Neuronal stem cell (in vitro differentiated cells): ENCODE results near the gene STARD9.

ENCODE experiments used
- DNase-seq: peaks from one replicate; pipeline ENCODE4 v3.0.0-alpha.2; 2013; ENCODE audit warnings: low spot score
- H2AFZ ChIP-seq: one replicate; pipeline ENCODE4 v1.6.1; 2013; ENCODE audit warnings: mild to moderate bottlenecking, low read length, inconsistent platforms
- H2AK5ac ChIP-seq: 2 replicates; pipeline ENCODE4 v1.6.1; 2013; ENCODE audit warnings: low read depth, mild to moderate bottlenecking, inconsistent platforms, low read length, moderate library complexity, mixed read lengths
- H2BK120ac ChIP-seq: 2 replicates; pipeline ENCODE4 v1.6.1; 2013; ENCODE audit warnings: low read depth, mild to moderate bottlenecking, inconsistent platforms, low read length, moderate library complexity, mixed read lengths
- H2BK12ac ChIP-seq: one replicate; pipeline ENCODE4 v1.6.1; 2013; ENCODE audit warnings: low read length, inconsistent platforms
- H2BK15ac ChIP-seq: 2 replicates; pipeline ENCODE4 v1.6.1; 2013; ENCODE audit warnings: mild to moderate bottlenecking, low read length, inconsistent platforms, mixed read lengths
- H2BK5ac ChIP-seq: one replicate; pipeline ENCODE4 v1.6.1; 2013; ENCODE audit warnings: inconsistent platforms, mild to moderate bottlenecking, low read length, moderate library complexity
- H3K14ac ChIP-seq: one replicate; pipeline ENCODE4 v1.6.1; 2013; ENCODE audit warnings: low read length, inconsistent platforms
- H3K18ac ChIP-seq: 2 replicates; pipeline ENCODE4 v1.6.1; 2013; ENCODE audit warnings: low read length, inconsistent platforms
- H3K23ac ChIP-seq: 2 replicates; pipeline ENCODE4 v1.6.1; 2013; ENCODE audit warnings: low read depth, mild to moderate bottlenecking, mixed read lengths, low read length, inconsistent platforms; ENCODE audit not compliant: poor library complexity
- H3K27ac ChIP-seq: replicated peaks from 3 replicates; pipeline ENCODE4 v1.5.1; 2013; ENCODE audit warnings: low read length, inconsistent platforms
- H3K27me3 ChIP-seq, 3 experiments: 2 replicates each; pipeline ENCODE4 v1.6.1; 2013; ENCODE audit warnings: low read length in 3 of 3, mild to moderate bottlenecking in 2 of 3, inconsistent platforms in 1 of 3, low read depth in 1 of 3, mixed read lengths in 1 of 3, moderate library complexity in 1 of 3; ENCODE audit not compliant: control insufficient read depth in 3 of 3, insufficient read depth in 3 of 3
- H3K36me3 ChIP-seq, 2 donors: replicated peaks in 1 of 2; 2 replicates each; pipeline ENCODE4 v1.6.1; 2013; ENCODE audit warnings: low read length in 2 of 2; ENCODE audit not compliant: control insufficient read depth in 2 of 2, insufficient read depth in 2 of 2
- H3K4ac ChIP-seq: 2 replicates; pipeline ENCODE4 v1.6.1; 2013; ENCODE audit warnings: inconsistent platforms, mild to moderate bottlenecking, low read length, moderate library complexity
- H3K4me1 ChIP-seq, 2 donors: 1 replicate in 1 of 2; 2 replicates in 1 of 2; pipeline ENCODE4 v1.6.1; 2013; ENCODE audit warnings: low read length in 2 of 2, low read depth in 1 of 2; ENCODE audit not compliant: control insufficient read depth in 2 of 2, insufficient read depth in 1 of 2
- H3K4me2 ChIP-seq: one replicate; pipeline ENCODE4 v1.6.1; 2013; ENCODE audit warnings: mild to moderate bottlenecking, low read length, inconsistent platforms; ENCODE audit not compliant: insufficient read depth, poor library complexity, severe bottlenecking
- H3K4me3 ChIP-seq, 2 donors: 2 replicates each; pipeline ENCODE4 v1.5.1; 2013; ENCODE audit warnings: low read length in 2 of 2, mild to moderate bottlenecking in 2 of 2, inconsistent platforms in 1 of 2, moderate library complexity in 1 of 2
- H3K79me1 ChIP-seq: one replicate; pipeline ENCODE4 v1.6.1; 2013; ENCODE audit warnings: low read depth, mild to moderate bottlenecking, inconsistent platforms, low read length, moderate library complexity
- H3K9ac ChIP-seq: one replicate; pipeline ENCODE4 v1.6.1; 2013; ENCODE audit warnings: mild to moderate bottlenecking, low read depth, low read length, inconsistent platforms; ENCODE audit not compliant: poor library complexity
- H3K9me3 ChIP-seq, 2 donors: replicated peaks in 1 of 2; 2 replicates each; pipeline versions ENCODE3 to v1.6.1; 2013; ENCODE audit warnings: low read length in 2 of 2, mild to moderate bottlenecking in 2 of 2, inconsistent platforms in 1 of 2, low read depth in 1 of 2, mixed read lengths in 1 of 2, moderate library complexity in 1 of 2; ENCODE audit not compliant: control insufficient read depth in 2 of 2, insufficient read depth in 1 of 2
- H4K8ac ChIP-seq: one replicate; pipeline ENCODE4 v1.6.1; 2013; ENCODE audit warnings: low read depth, mild to moderate bottlenecking, inconsistent platforms, low read length, moderate library complexity
- H4K91ac ChIP-seq: one replicate; pipeline ENCODE4 v1.6.1; 2013; ENCODE audit warnings: low read length, low read depth, mild to moderate bottlenecking, inconsistent platforms; ENCODE audit not compliant: poor library complexity
- WGBS, 2 donors: extraction: QIAGEN DNeasy Blood & Tissue Kit; methylation state at CpG; one replicate each; pipeline ENCODE4 v1.1.7; 2013; ENCODE audit warnings: missing lambda C conversion rate in 2 of 2, mixed read lengths in 1 of 2; ENCODE audit not compliant: insufficient read length in 2 of 2, insufficient replicate concordance in 1 of 2; ENCODE audit errors: extremely low coverage in 2 of 2; 5-methylcytosine and 5-hydroxymethylcytosine counted together

Gene STARD9

DNA sequence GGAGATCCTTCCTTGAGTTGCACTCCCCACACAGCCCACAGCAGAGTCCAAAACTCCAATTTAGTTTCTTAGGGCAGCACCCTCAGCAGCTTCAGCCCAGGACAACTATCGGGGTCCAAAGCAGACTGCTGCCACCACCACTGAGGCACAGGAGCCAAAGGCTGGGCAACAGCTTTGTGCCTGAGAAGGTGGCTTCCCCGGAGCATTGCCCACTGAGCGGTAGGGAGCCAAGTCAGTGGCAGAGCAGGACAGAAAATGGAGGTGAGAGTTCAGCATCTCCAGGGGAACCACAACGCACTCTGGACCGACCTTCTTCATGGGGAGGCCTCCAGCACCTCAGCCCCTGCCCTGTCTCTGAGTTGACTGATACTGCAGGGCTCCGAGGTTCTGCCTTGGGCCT lies 118.1 kb downstream of the STARD9 start:
- Histone ChIP-seq H2AFZ (no peak overlapping the region), H2BK5ac (no peak overlapping the region), H2AK5ac (no peak overlapping the region), H2BK12ac (no peak overlapping the region), H3K27me3 (no peaks in the 10 kb centered on the region), H2BK15ac (no peak overlapping the region), H3K36me3 (peaks cover 19 to 100% of the 10 kb centered on the region in 2 donors), H3K4me3 (no peak overlapping the region), H3K9me3 (no peaks in the 10 kb centered on the region), H3K4me1 (peaks cover 0 to 2% of the 10 kb centered on the region in 2 donors), H3K18ac (no peak overlapping the region), H3K4ac (no peak overlapping the region), H3K23ac (peak overlapping the region; percentile 23), H3K14ac (no peak overlapping the region), H4K8ac (no peak overlapping the region), H3K4me2 (no peak overlapping the region), H3K27ac (no peak overlapping the region), H3K9ac (no peak overlapping the region), H4K91ac (no peak overlapping the region), H3K79me1 (no peaks in the 10 kb centered on the region), H2BK120ac (no peak overlapping the region)
- WGBS, 2 donors: no CpG with 5 or more reads among the region's 6 CpGs
- no peak for DNase-seq

DNA sequence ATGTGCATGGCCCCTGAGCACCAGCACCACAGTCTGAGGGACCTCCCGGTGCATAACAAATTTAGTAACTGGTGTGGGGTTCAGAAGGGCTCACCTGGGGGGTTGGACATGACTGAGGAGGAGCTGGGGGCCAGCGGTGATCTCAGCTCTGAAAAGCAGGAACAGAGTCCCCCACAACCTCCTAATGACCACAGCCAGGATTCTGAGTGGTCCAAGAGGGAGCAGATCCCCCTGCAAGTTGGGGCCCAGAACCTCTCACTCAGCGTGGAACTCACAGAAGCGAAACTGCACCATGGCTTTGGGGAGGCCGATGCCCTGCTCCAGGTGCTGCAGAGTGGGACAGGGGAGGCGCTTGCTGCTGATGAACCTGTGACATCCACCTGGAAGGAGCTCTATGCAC lies 118.5 kb downstream of the STARD9 start:
- WGBS, 2 donors: no CpG with 5 or more reads among the region's 6 CpGs

DNA sequence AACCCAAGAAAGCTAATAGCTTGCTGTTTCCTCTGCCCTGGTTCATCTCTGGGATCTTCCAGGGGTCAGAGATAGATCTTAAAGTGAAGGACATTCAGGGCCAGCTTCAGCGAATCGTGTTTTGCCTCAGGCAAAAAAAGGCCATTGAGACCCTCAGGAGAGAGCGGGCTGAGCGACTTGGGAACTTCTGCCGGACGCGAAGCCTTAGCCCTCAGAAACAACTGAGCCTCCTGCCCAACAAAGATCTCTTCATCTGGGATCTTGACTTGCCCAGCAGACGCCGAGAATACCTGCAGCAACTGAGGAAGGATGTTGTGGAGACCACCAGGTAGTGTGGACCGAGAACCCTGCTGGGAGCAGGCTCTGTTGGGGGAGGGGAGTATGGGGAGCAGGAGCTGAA lies 119.0 kb downstream of the STARD9 start:
- H3K18ac ChIP-seq: no peak overlapping the region
- no peak overlapping the region for H4K8ac ChIP-seq
- WGBS, 2 donors: no CpG with 5 or more reads among the region's 10 CpGs
- H3K4me2 ChIP-seq: no peak overlapping the region
- H3K36me3 ChIP-seq: peaks cover 16 to 98% of the 10 kb centered on the region in 2 donors
- peaks cover 0 to 2% of the 10 kb centered on the region in 2 donors for H3K4me1 ChIP-seq
- H2AK5ac ChIP-seq: no peak overlapping the region
- no peak overlapping the region for H2BK12ac ChIP-seq
- DNase-seq: no peak
- H3K9me3 ChIP-seq: no peaks in the 10 kb centered on the region
- H3K79me1 ChIP-seq: no peaks in the 10 kb centered on the region
- no peak overlapping the region for H4K91ac ChIP-seq
- H2BK15ac ChIP-seq: no peak overlapping the region
- H3K14ac ChIP-seq: no peak overlapping the region
- H3K27me3 ChIP-seq: no peaks in the 10 kb centered on the region
- no peak overlapping the region for H2AFZ ChIP-seq
- no peak overlapping the region for H3K4me3 ChIP-seq
- no peak overlapping the region for H2BK120ac ChIP-seq
- no peak overlapping the region for H2BK5ac ChIP-seq
- H3K27ac ChIP-seq: no peak overlapping the region
- H3K4ac ChIP-seq: no peak overlapping the region
- no peak overlapping the region for H3K9ac ChIP-seq
- no peak overlapping the region for H3K23ac ChIP-seq

More for the DNA sequence above, 118.5 kb downstream of the STARD9 start:
- Histone ChIP-seq H4K91ac (no peak overlapping the region), H3K79me1 (no peaks in the 10 kb centered on the region), H3K14ac (no peak overlapping the region), H2BK120ac (no peak overlapping the region), H3K18ac (no peak overlapping the region), H2AFZ (no peak overlapping the region), H3K4me1 (peaks cover 0 to 2% of the 10 kb centered on the region in 2 donors), H3K36me3 (peaks cover 18 to 100% of the 10 kb centered on the region in 2 donors), H2BK5ac (no peak overlapping the region), H4K8ac (no peak overlapping the region), H3K4me3 (no peak overlapping the region), H3K9me3 (no peaks in the 10 kb centered on the region), H3K23ac (no peak overlapping the region), H3K27me3 (no peaks in the 10 kb centered on the region), H2AK5ac (no peak overlapping the region), H3K9ac (no peak overlapping the region), H3K4me2 (no peak overlapping the region), H2BK15ac (no peak overlapping the region), H3K27ac (no peak overlapping the region), H3K4ac (no peak overlapping the region), H2BK12ac (no peak overlapping the region)
- no peak for DNase-seq

DNA sequence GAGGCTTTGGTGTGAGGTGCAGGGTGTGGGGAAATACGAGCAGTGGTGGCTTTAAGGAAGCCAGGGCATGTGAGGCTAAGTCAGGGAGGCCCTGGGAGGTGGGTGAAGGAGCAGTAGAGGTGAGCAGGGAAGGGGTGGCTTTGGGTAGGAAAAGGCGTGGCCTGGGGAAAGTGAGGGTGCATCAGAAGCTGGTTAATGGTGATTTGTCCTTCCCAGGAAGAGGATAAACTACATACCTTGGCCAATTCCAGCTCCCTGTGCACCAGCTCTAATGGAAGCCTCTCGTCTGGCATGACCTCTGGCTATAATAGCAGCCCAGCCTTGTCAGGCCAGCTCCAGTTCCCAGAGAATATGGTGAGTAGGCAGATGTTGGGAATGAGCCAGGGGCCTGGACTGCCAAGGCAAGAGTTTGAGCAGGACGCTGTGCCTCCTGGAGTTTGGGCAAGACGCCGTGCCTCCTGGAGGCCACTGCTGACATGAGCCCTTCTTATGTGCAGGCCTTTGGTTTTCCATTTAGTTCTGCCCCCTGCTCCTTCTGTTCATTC lies 120.2 kb downstream of the STARD9 start:
- Histone ChIP-seq H2AFZ (no peak overlapping the region), H3K18ac (no peak overlapping the region), H3K9ac (no peak overlapping the region), H2BK5ac (no peak overlapping the region), H3K27me3 (no peaks in the 10 kb centered on the region), H2BK15ac (no peak overlapping the region), H3K9me3 (peaks cover 0 to 9% of the 10 kb centered on the region in 2 donors), H3K4me3 (no peak overlapping the region), H3K36me3 (peaks cover 14 to 96% of the 10 kb centered on the region in 2 donors), H3K27ac (no peak overlapping the region), H3K23ac (no peak overlapping the region), H4K91ac (no peak overlapping the region), H3K4me2 (no peak overlapping the region), H3K14ac (no peak overlapping the region), H4K8ac (no peak overlapping the region), H2BK120ac (no peak overlapping the region), H3K4me1 (peaks cover 0 to 2% of the 10 kb centered on the region in 2 donors), H3K4ac (no peak overlapping the region), H3K79me1 (no peaks in the 10 kb centered on the region), H2AK5ac (no peak overlapping the region), H2BK12ac (no peak overlapping the region)
- WGBS, 2 donors: no CpG with 5 or more reads among the region's 6 CpGs
- no peak for DNase-seq
